ENCODE data around the gene INAFM1.

The INAFM1 gene

DNA sequence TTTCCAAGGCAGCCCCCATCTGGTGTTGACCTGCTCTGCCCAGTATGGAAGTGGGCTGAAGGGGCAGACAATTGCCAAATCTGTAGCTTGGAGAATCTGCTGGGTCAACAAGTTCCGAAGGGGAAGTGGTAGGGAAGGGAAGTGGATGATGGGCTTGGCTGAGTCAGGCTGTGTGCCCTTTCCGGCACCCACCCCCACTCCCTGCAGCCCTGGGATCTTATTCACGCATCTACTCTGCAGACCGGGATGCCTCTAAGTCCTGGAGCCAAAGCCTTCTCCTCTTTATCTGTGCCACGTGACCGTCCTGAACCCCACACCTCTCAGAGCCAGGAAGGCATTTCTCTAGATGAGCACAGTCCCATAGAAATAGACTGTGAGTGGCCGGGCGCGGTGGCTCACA is 49.8 kb downstream of the INAFM1 start:
- Histone ChIP-seq H3K4me3 (ENCODE audit: low read depth, low read length, poor library complexity, severe bottlenecking) (no peak overlapping the region), H3K9me3 (ENCODE audit: low read length) (0 out of 2 replicates have a peak, but pooled peaks cover 3% of the 10 kb centered on the region), H3K36me3 (ENCODE audit: insufficient read depth, low read length) (no peaks in the 10 kb centered on the region), H3K9ac (ENCODE audit: low read length) (no peak overlapping the region), H3K4me1 (ENCODE audit: insufficient read depth, low read length, severe bottlenecking) (no peaks in the 10 kb centered on the region), H3K79me2 (ENCODE audit: insufficient read depth, low read length) (no peaks in the 10 kb centered on the region), H3K4me2 (ENCODE audit: low read length) (no peak overlapping the region), H4K20me1 (ENCODE audit: insufficient read depth, low read length) (no peaks in the 10 kb centered on the region), H3F3A (ENCODE audit: insufficient read depth, low read length) (no peaks in the 10 kb centered on the region), H3K27ac (ENCODE audit: low read depth, low read length, poor library complexity, severe bottlenecking) (no peak overlapping the region), H3K27me3 (ENCODE audit: insufficient read depth, low read length) (peaks cover 16% of the 10 kb centered on the region; the same call in 1 of the 2 replicates), H2AFZ (ENCODE audit: low read length) (no peak overlapping the region), H3K9me2 (ENCODE audit: low read depth, low read length) (no peaks in the 10 kb centered on the region)
- TF ChIP-seq EZH2 (IDR thresholded peaks at IDR 0.05; ENCODE audit: borderline replicate concordance, low read length): no peak
- TF ChIP-seq, protein P1, sequence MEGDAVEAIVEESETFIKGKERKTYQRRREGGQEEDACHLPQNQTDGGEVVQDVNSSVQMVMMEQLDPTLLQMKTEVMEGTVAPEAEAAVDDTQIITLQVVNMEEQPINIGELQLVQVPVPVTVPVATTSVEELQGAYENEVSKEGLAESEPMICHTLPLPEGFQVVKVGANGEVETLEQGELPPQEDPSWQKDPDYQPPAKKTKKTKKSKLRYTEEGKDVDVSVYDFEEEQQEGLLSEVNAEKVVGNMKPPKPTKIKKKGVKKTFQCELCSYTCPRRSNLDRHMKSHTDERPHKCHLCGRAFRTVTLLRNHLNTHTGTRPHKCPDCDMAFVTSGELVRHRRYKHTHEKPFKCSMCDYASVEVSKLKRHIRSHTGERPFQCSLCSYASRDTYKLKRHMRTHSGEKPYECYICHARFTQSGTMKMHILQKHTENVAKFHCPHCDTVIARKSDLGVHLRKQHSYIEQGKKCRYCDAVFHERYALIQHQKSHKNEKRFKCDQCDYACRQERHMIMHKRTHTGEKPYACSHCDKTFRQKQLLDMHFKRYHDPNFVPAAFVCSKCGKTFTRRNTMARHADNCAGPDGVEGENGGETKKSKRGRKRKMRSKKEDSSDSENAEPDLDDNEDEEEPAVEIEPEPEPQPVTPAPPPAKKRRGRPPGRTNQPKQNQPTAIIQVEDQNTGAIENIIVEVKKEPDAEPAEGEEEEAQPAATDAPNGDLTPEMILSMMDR (IDR thresholded peaks at IDR 0.05; ENCODE audit: low read length): no peak
